ENCODE data around the gene FAM149A.

Gene FAM149A

GRCh38 chr4:186068581-186069348, 35.7 kb upstream of the FAM149A start, which contains the start of gene TLR3:
TLR3 (plus strand) TSS chr4:186069156; CDS start chr4:186076620, 7,464 bp downstream.
- DNase-seq (ENCODE audit: low read depth), result peak; percentile 16
- TF ChIP-seq CTCF (IDR thresholded peaks at IDR 0.05; ENCODE audit: low read depth, low read length) (no peak), POLR2A (IDR thresholded peaks at IDR 0.05; ENCODE audit: extremely low read depth, insufficient read length) (no peak)
- peak within 1 kb of the TSS; percentile 68 for H3K4me3 ChIP-seq (ENCODE audit: low read depth, low read length)

- TF ChIP-seq MAX (IDR thresholded peaks at IDR 0.05; ENCODE audit: low read depth, low read length), result no peak
- no peak for TF ChIP-seq MYC (IDR thresholded peaks at IDR 0.05; ENCODE audit: low read depth, low read length)
- DNase-seq (ENCODE audit: low read depth), result no peak
- H3K4me3 ChIP-seq (ENCODE audit: low read depth, low read length), result no peak overlapping the region
Measured at GRCh38 chr4:186069729-186070128, 34.8 kb upstream of the FAM149A start.

GRCh38 chr4:186072516-186072915, 32.0 kb upstream of the FAM149A start:
- no peak for DNase-seq (ENCODE audit: low read depth)
- H3K4me3 ChIP-seq (ENCODE audit: low read depth, low read length), result no peak overlapping the region
- TF ChIP-seq MAX (IDR thresholded peaks at IDR 0.05; ENCODE audit: low read depth, low read length), result no peak
- TF ChIP-seq POLR2A (IDR thresholded peaks at IDR 0.05; ENCODE audit: extremely low read depth, insufficient read length), result no peak

- TF ChIP-seq MAX (IDR thresholded peaks at IDR 0.05; ENCODE audit: low read depth, low read length) (no peak), POLR2A (IDR thresholded peaks at IDR 0.05; ENCODE audit: extremely low read depth, insufficient read length) (no peak), CTCF (IDR thresholded peaks at IDR 0.05; ENCODE audit: low read depth, low read length) (no peak), MYC (IDR thresholded peaks at IDR 0.05; ENCODE audit: low read depth, low read length) (no peak)
- DNase-seq (ENCODE audit: low read depth), result no peak
- H3K4me3 ChIP-seq (ENCODE audit: low read depth, low read length), result no peak overlapping the region
Measured at GRCh38 chr4:186074189-186074588, 30.3 kb upstream of the FAM149A start.

- H3K4me3 ChIP-seq (ENCODE audit: low read depth, low read length), result no peak overlapping the region
- TF ChIP-seq POLR2A (IDR thresholded peaks at IDR 0.05; ENCODE audit: extremely low read depth, insufficient read length), result no peak
- no peak for TF ChIP-seq MAX (IDR thresholded peaks at IDR 0.05; ENCODE audit: low read depth, low read length)
- no peak for TF ChIP-seq MYC (IDR thresholded peaks at IDR 0.05; ENCODE audit: low read depth, low read length)
- TF ChIP-seq CTCF (IDR thresholded peaks at IDR 0.05; ENCODE audit: low read depth, low read length), result no peak
- DNase-seq (ENCODE audit: low read depth), result no peak
Measured at GRCh38 chr4:186078981-186079638, 25.4 kb upstream of the FAM149A start.

- TF ChIP-seq MYC (IDR thresholded peaks at IDR 0.05; ENCODE audit: low read depth, low read length) (no peak), MAX (IDR thresholded peaks at IDR 0.05; ENCODE audit: low read depth, low read length) (no peak), POLR2A (IDR thresholded peaks at IDR 0.05; ENCODE audit: extremely low read depth, insufficient read length) (no peak), CTCF (IDR thresholded peaks at IDR 0.05; ENCODE audit: low read depth, low read length) (no peak)
- no peak overlapping the region for H3K4me3 ChIP-seq (ENCODE audit: low read depth, low read length)
- DNase-seq (ENCODE audit: low read depth), result no peak
Measured at GRCh38 chr4:186079694-186080093, 24.8 kb upstream of the FAM149A start.
